ENCODE measurements around the gene HDAC10.

HDAC10 gene

GRCh38 chr22:50257451-50258360 is 6.6 kb upstream of the HDAC10 start:
- TF ChIP-seq POLR2AphosphoS5 (IDR thresholded peaks at IDR 0.05; ENCODE audit: low read depth, low read length) (no peak), FOXP2 (optimal IDR thresholded peaks at IDR 0.05; ENCODE audit: borderline replicate concordance, extremely low read depth, extremely low read length, insufficient read depth) (no peak), SIN3A (IDR thresholded peaks at IDR 0.05; ENCODE audit: borderline replicate concordance, insufficient read depth, low read length) (no peak), TAF1 (IDR thresholded peaks at IDR 0.05; ENCODE audit: borderline replicate concordance, insufficient read depth, low read length) (no peak)
- TF ChIP-seq, protein P1, sequence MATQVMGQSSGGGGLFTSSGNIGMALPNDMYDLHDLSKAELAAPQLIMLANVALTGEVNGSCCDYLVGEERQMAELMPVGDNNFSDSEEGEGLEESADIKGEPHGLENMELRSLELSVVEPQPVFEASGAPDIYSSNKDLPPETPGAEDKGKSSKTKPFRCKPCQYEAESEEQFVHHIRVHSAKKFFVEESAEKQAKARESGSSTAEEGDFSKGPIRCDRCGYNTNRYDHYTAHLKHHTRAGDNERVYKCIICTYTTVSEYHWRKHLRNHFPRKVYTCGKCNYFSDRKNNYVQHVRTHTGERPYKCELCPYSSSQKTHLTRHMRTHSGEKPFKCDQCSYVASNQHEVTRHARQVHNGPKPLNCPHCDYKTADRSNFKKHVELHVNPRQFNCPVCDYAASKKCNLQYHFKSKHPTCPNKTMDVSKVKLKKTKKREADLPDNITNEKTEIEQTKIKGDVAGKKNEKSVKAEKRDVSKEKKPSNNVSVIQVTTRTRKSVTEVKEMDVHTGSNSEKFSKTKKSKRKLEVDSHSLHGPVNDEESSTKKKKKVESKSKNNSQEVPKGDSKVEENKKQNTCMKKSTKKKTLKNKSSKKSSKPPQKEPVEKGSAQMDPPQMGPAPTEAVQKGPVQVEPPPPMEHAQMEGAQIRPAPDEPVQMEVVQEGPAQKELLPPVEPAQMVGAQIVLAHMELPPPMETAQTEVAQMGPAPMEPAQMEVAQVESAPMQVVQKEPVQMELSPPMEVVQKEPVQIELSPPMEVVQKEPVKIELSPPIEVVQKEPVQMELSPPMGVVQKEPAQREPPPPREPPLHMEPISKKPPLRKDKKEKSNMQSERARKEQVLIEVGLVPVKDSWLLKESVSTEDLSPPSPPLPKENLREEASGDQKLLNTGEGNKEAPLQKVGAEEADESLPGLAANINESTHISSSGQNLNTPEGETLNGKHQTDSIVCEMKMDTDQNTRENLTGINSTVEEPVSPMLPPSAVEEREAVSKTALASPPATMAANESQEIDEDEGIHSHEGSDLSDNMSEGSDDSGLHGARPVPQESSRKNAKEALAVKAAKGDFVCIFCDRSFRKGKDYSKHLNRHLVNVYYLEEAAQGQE (IDR thresholded peaks at IDR 0.05; ENCODE audit: insufficient read depth in 1 of 2, low read depth in 2 of 2, low read length in 2 of 2): no peak

GRCh38 chr22:50257041-50257440 is 6.0 kb upstream of the HDAC10 start:
- TF ChIP-seq, protein P1 (IDR thresholded peaks at IDR 0.05; ENCODE audit: insufficient read depth in 1 of 2, low read depth in 2 of 2, low read length in 2 of 2): no peak
- TF ChIP-seq SIN3A (IDR thresholded peaks at IDR 0.05; ENCODE audit: borderline replicate concordance, insufficient read depth, low read length) (no peak), FOXP2 (optimal IDR thresholded peaks at IDR 0.05; ENCODE audit: borderline replicate concordance, extremely low read depth, extremely low read length, insufficient read depth) (no peak), POLR2AphosphoS5 (IDR thresholded peaks at IDR 0.05; ENCODE audit: low read depth, low read length) (no peak), TAF1 (IDR thresholded peaks at IDR 0.05; ENCODE audit: borderline replicate concordance, insufficient read depth, low read length) (no peak)

GRCh38 chr22:50256258-50256862 is 5.3 kb upstream of the HDAC10 start:
- TF ChIP-seq FOXP2 (optimal IDR thresholded peaks at IDR 0.05; ENCODE audit: borderline replicate concordance, extremely low read depth, extremely low read length, insufficient read depth) (no peak), TAF1 (IDR thresholded peaks at IDR 0.05; ENCODE audit: borderline replicate concordance, insufficient read depth, low read length) (no peak), SIN3A (IDR thresholded peaks at IDR 0.05; ENCODE audit: borderline replicate concordance, insufficient read depth, low read length) (no peak), POLR2AphosphoS5 (IDR thresholded peaks at IDR 0.05; ENCODE audit: low read depth, low read length) (no peak)
- TF ChIP-seq, protein P1 (IDR thresholded peaks at IDR 0.05; ENCODE audit: insufficient read depth in 1 of 2, low read depth in 2 of 2, low read length in 2 of 2): no peak

- TF ChIP-seq, protein P1 (IDR thresholded peaks at IDR 0.05; ENCODE audit: insufficient read depth in 1 of 2, low read depth in 2 of 2, low read length in 2 of 2): no peak
- no peak for TF ChIP-seq POLR2AphosphoS5 (IDR thresholded peaks at IDR 0.05; ENCODE audit: low read depth, low read length)
- no peak for TF ChIP-seq TAF1 (IDR thresholded peaks at IDR 0.05; ENCODE audit: borderline replicate concordance, insufficient read depth, low read length)
- no peak for TF ChIP-seq FOXP2 (optimal IDR thresholded peaks at IDR 0.05; ENCODE audit: borderline replicate concordance, extremely low read depth, extremely low read length, insufficient read depth)
- no peak for TF ChIP-seq SIN3A (IDR thresholded peaks at IDR 0.05; ENCODE audit: borderline replicate concordance, insufficient read depth, low read length)
Observed at GRCh38 chr22:50255607-50256006, 4.5 kb upstream of the HDAC10 start.
